ENCODE results near the gene ALDH1B1.
A peak's percentile ranks its signal among the peaks of the same experiment; 100 is the strongest.
"Not testable (repeated sequence)": the region's sequence is repeated elsewhere in the genome, so short reads cannot be mapped to it uniquely, and the experiment has no call there.

The ALDH1B1 gene

GRCh38 chr9:38362852-38363588 lies 29.5 kb upstream of the ALDH1B1 start:
- peak; percentile 23 for DNase-seq

- DNase-seq = no peak
Measured at GRCh38 chr9:38363589-38363925, 28.9 kb upstream of the ALDH1B1 start.

GRCh38 chr9:38367898-38368297 lies 24.6 kb upstream of the ALDH1B1 start:
- DNase-seq = no peak

- DNase-seq = no peak
Measured at GRCh38 chr9:38368731-38369130, 23.8 kb upstream of the ALDH1B1 start.

- DNase-seq = no peak
Measured at GRCh38 chr9:38370176-38370575, 22.3 kb upstream of the ALDH1B1 start.

GRCh38 chr9:38371495-38371894 lies 21.0 kb upstream of the ALDH1B1 start:
- DNase-seq = no peak

GRCh38 chr9:38372762-38373619 lies 19.5 kb upstream of the ALDH1B1 start:
- no peak for DNase-seq

- DNase-seq = no peak
Measured at GRCh38 chr9:38373679-38374078, 18.8 kb upstream of the ALDH1B1 start.

GRCh38 chr9:38374847-38375571 lies 17.5 kb upstream of the ALDH1B1 start:
- no peak for DNase-seq

GRCh38 chr9:38375572-38375963 lies 16.9 kb upstream of the ALDH1B1 start:
- DNase-seq = no peak

GRCh38 chr9:38376021-38376670 lies 16.4 kb upstream of the ALDH1B1 start:
- no peak for DNase-seq

- DNase-seq = not testable (repeated sequence)
Measured at GRCh38 chr9:38377336-38378083, 15.0 kb upstream of the ALDH1B1 start.

- DNase-seq = no peak
Measured at GRCh38 chr9:38380230-38380871, 12.2 kb upstream of the ALDH1B1 start.

GRCh38 chr9:38380872-38381534 lies 11.5 kb upstream of the ALDH1B1 start:
- DNase-seq = no peak

GRCh38 chr9:38382141-38382540 lies 10.4 kb upstream of the ALDH1B1 start:
- DNase-seq = no peak

GRCh38 chr9:38384990-38385848 lies 7.3 kb upstream of the ALDH1B1 start:
- DNase-seq = no peak

GRCh38 chr9:38385896-38386295 lies 6.6 kb upstream of the ALDH1B1 start:
- no peak for DNase-seq

GRCh38 chr9:38386319-38386895 lies 6.1 kb upstream of the ALDH1B1 start:
- no peak for DNase-seq

- DNase-seq = no peak
Measured at GRCh38 chr9:38387066-38387465, 5.4 kb upstream of the ALDH1B1 start.

GRCh38 chr9:38387751-38388150 lies 4.8 kb upstream of the ALDH1B1 start:
- DNase-seq = no peak
